Heart left ventricle (tissue), 16 donors: ENCODE data around the gene CACYBP. TPM values are rescaled to one million over a fixed set of nuclear protein-coding genes. Genes with fewer than 3 reads are reported as not detected.

Experiments used
- ATAC-seq, 4 donors: fragments of 200-7000 bp; cut with Tn5 transposase; one replicate each; pipeline ENCODE4 v1.9.1; 2020 to 2022; ENCODE audit warnings: moderate library complexity in 4 of 4, mild to moderate bottlenecking in 3 of 4, moderate number of reproducible peaks in 1 of 4
- DNase-seq, 5 donors: peaks; one replicate each; pipeline ENCODE4 v3.0.0-alpha.2; 2020
- H3K27ac ChIP-seq, 12 donors: fragments of 200-600 bp; sonication (generic) in 4 of 12; one replicate each; pipeline versions ENCODE4 v1.5.0 to v1.8.0; 2016 to 2022; ENCODE audit warnings: mild to moderate bottlenecking in 2 of 12
- H3K27me3 ChIP-seq, 9 donors: fragments of 200-600 bp; sonication (generic) in 2 of 9; one replicate each; pipeline versions ENCODE4 v1.5.1 to v1.8.0; 2016 to 2022; ENCODE audit warnings: mild to moderate bottlenecking in 3 of 9
- H3K36me3 ChIP-seq, 9 donors: fragments of 200-600 bp; sonication (generic) in 2 of 9; one replicate each; pipeline versions ENCODE4 v1.5.0 to v1.8.0; 2018 to 2022; ENCODE audit warnings: mild to moderate bottlenecking in 2 of 9
- H3K4me1 ChIP-seq, 12 donors: fragments of 200-600 bp; sonication (generic) in 4 of 12; one replicate each; pipeline versions ENCODE4 v1.5.0 to v1.8.0; 2016 to 2022; ENCODE audit warnings: mild to moderate bottlenecking in 3 of 12
- H3K4me3 ChIP-seq, 12 donors: fragments of 200-600 bp; sonication (generic) in 4 of 12; one replicate each; pipeline versions ENCODE4 v1.5.0 to v1.8.0; 2017 to 2022; ENCODE audit warnings: mild to moderate bottlenecking in 9 of 12, moderate library complexity in 4 of 12
- H3K9me3 ChIP-seq, 12 donors: fragments of 200-600 bp; sonication (generic) in 4 of 12; one replicate each; pipeline versions ENCODE4 v1.5.0 to v1.8.0; 2016 to 2022; ENCODE audit warnings: mild to moderate bottlenecking in 1 of 12
- CTCF ChIP-seq, 12 donors: fragments of 200-600 bp; sonication (generic) in 4 of 12; IDR thresholded peaks; one replicate each; pipeline versions ENCODE4 v1.5.0 to v1.8.0; 2018 to 2022; ENCODE audit warnings: antibody characterized with exemption in 12 of 12, mild to moderate bottlenecking in 5 of 12
- POLR2A ChIP-seq, 2 donors: fragments of 450-650 bp; IDR thresholded peaks; one replicate each; pipeline ENCODE4 v1.6.1; 2017; ENCODE audit warnings: antibody characterized with exemption in 2 of 2, mild to moderate bottlenecking in 2 of 2, moderate library complexity in 2 of 2
- WGBS, 4 donors: extraction: QIAGEN DNeasy Blood & Tissue Kit in 2 of 4; methylation state at CpG; one replicate each; pipeline versions ENCODE4 v1.1.5 to v1.1.7; 2013 to 2018; 5-methylcytosine and 5-hydroxymethylcytosine counted together
- intact Hi-C, 10 donors: fragments of 100-400 bp; cut with DNase I; formaldehyde crosslinking; loops; one replicate each; pipeline versions ENCODE4 v1.11.1 to v1.14.2; 2022
- polyA plus RNA-seq, 2 donors: library from polyadenylated mRNA; stranded (reverse); fragments of 200-250 nt; gene quantifications; one replicate each; pipeline ENCODE4 v1.2.3, GENCODE V29; 2013
- total RNA-seq, 9 donors: library from RNA; depleted of rRNA in 2 of 9; stranded (reverse); fragments of >200 nt in 2 of 9; fragmentation: NEBNext Ultra II Directional in 3 of 9; extraction: Animal tissue kit (Norgen Biotek cat#: 25700) in 3 of 9; gene quantifications; one replicate each; pipeline versions ENCODE4 v1.1.0 to v1.2.4, GENCODE V29; 2016 to 2023
- donor health status: ischemic (EF 13 %, LVEDD 7.1; RV severe dilation, severe dysfunction).
- donor health status: healthy with polysubstance abuse.
- donor health status: DM: no; HTN: yes; CAD: no.
- donor health status: DM: no; HTN: no; CAD: no.
- donor health status: ischemic (EF 25% LVEDD 6.9; RV normal size, moderate dysfunction).
- donor health status: ischemic (EF 25% LVEDD 5.7; RV mildly dilated, moderate dysfunction).
- donor health status: healthy.
- donor health status: DM: yes; HTN: yes; CAD: no.
- donor health status: ischemic (EF 35%, LVEDD 5.7; RV mildly dilated, moderate dysfunction).
- donor health status: nonischemic (EF 11% LVEDD 7.7; RV severe dilation, severe dysfunction).
- donor health status: DM: yes; HTN: yes; CAD: no.
- donor health status: PGD.
- donor health status: ischemic (EF 29% LVEDD 5.4; RV normal size, mild dysfunction).
- donor health status: nonischemic (EF 23%, LVEDD 6.1; RV moderate dilation, normal function).

CACYBP gene
- total and polyA plus RNA-seq, 11 donors: 30.1 to 170 (median 54.6) TPM

- Histone ChIP-seq H3K27ac (peak overlapping the region in 1 of 12 donors; percentile 53), H3K9me3 (no peaks in the 10 kb centered on the region), H3K4me3 (no peak overlapping the region), H3K36me3 (peaks cover 0 to 29% (median 7%) of the 10 kb centered on the region in 9 donors), H3K27me3 (no peaks in the 10 kb centered on the region), H3K4me1 (peaks cover 0 to 52% (median 4%) of the 10 kb centered on the region in 12 donors)
- no peak for TF ChIP-seq CTCF (IDR thresholded peaks at IDR 0.05)
- no peak for TF ChIP-seq POLR2A (IDR thresholded peaks at IDR 0.05)
- 78 to 85% (median 82%) methylated on average over 2 of the region's 2 CpGs for WGBS, 4 donors
- DNase-seq: no peak
- no peak for ATAC-seq
- intact Hi-C loops: no loop called here
Observed at GRCh38 chr1:174971902-174972301, 27.8 kb upstream of the CACYBP start.

GRCh38 chr1:174974711-174975119 lies 25.0 kb upstream of the CACYBP start:
- peaks cover 0 to 49% (median 12%) of the 10 kb centered on the region in 9 donors for H3K36me3 ChIP-seq
- intact Hi-C loops: loop anchor here in 1 of 10 donors (5.0 kb wide), 1 partner anchor 202 kb away; no protein-coding TSS in a partner anchor
- 63 to 76% (median 70%) methylated on average over 2 of the region's 2 CpGs for WGBS, 4 donors
- TF ChIP-seq CTCF (IDR thresholded peaks at IDR 0.05): no peak
- TF ChIP-seq POLR2A (IDR thresholded peaks at IDR 0.05): no peak
- no peak overlapping the region for H3K4me3 ChIP-seq
- H3K9me3 ChIP-seq: no peaks in the 10 kb centered on the region
- peaks cover 0 to 34% (median 3%) of the 10 kb centered on the region in 12 donors for H3K4me1 ChIP-seq
- no peaks in the 10 kb centered on the region for H3K27me3 ChIP-seq
- DNase-seq (peak in 4 of 5 donors; percentile 18 to 70 (median 52)), ATAC-seq (peak; percentile 41 to 83 (median 80))
- peak overlapping the region in 1 of 12 donors; percentile 3 for H3K27ac ChIP-seq

GRCh38 chr1:174975764-174976163 lies 24.0 kb upstream of the CACYBP start:
- DNase-seq (no peak), ATAC-seq (no peak)
- no peaks in the 10 kb centered on the region for H3K27me3 ChIP-seq
- intact Hi-C loops: loop anchor here in 1 of 10 donors (5.0 kb wide), 1 partner anchor 203 kb away; no protein-coding TSS in a partner anchor
- H3K4me3 ChIP-seq: no peak overlapping the region
- H3K27ac ChIP-seq: no peak overlapping the region
- no peak for TF ChIP-seq POLR2A (IDR thresholded peaks at IDR 0.05)
- TF ChIP-seq CTCF (IDR thresholded peaks at IDR 0.05): no peak
- WGBS, 4 donors: 84 to 95% (median 90%) methylated on average over 1 of the region's 1 CpG
- H3K4me1 ChIP-seq: peaks cover 0 to 34% (median 3%) of the 10 kb centered on the region in 12 donors
- no peaks in the 10 kb centered on the region for H3K9me3 ChIP-seq
- peaks cover 0 to 54% (median 8%) of the 10 kb centered on the region in 9 donors for H3K36me3 ChIP-seq

- H3K36me3 ChIP-seq: peaks cover 0 to 62% (median 11%) of the 10 kb centered on the region in 9 donors
- WGBS, 4 donors: 72 to 91% (median 79%) methylated on average over 4 of the region's 4 CpGs
- no peaks in the 10 kb centered on the region for H3K9me3 ChIP-seq
- no peaks in the 10 kb centered on the region for H3K27me3 ChIP-seq
- DNase-seq (no peak), ATAC-seq (peak in 3 of 4 donors; percentile 11 to 75 (median 50))
- TF ChIP-seq CTCF (IDR thresholded peaks at IDR 0.05) (no peak), POLR2A (IDR thresholded peaks at IDR 0.05) (no peak)
- H3K4me3 ChIP-seq: no peak overlapping the region
- H3K4me1 ChIP-seq: peaks cover 0 to 31% (median 3%) of the 10 kb centered on the region in 12 donors
- intact Hi-C loops: loop anchor here in 1 of 10 donors (5.0 kb wide), 1 partner anchor 204 kb away; no protein-coding TSS in a partner anchor
- H3K27ac ChIP-seq: peak overlapping the region in 2 of 12 donors; percentile 6 to 24
Observed at GRCh38 chr1:174976436-174977108, 23.2 kb upstream of the CACYBP start.
